Prostate gland (tissue), 2 donors: ENCODE results near the gene MED12L. TPM values are rescaled to one million over a fixed set of nuclear protein-coding genes. Genes with fewer than 3 reads are reported as not detected.
A peak's percentile ranks its signal among the peaks of the same experiment; 100 is the strongest.

Experiments used
- DNase-seq: peaks from one replicate; pipeline ENCODE4 v3.0.0-alpha.2; 2019; ENCODE audit warnings: low spot score
- H3K27ac ChIP-seq, 2 donors: fragments of 200-600 bp; sonication (generic); 2 replicates each; pipeline ENCODE4 v1.5.1; 2017 to 2019
- H3K27me3 ChIP-seq: fragments of 200-600 bp; sonication (generic); replicated peaks from 2 replicates; pipeline ENCODE4 v1.5.1; 2019; ENCODE audit not compliant: insufficient read depth
- H3K36me3 ChIP-seq, 2 donors: fragments of 200-600 bp; sonication (generic); 1 replicate in 1 of 2; 2 replicates in 1 of 2; pipeline versions ENCODE4 v1.5.1 to v1.8.1; 2017 to 2019
- H3K4me1 ChIP-seq: fragments of 200-600 bp; sonication (generic); replicated peaks from 2 replicates; pipeline ENCODE4 v1.5.1; 2019
- H3K4me3 ChIP-seq, 2 donors: fragments of 200-600 bp; sonication (generic); 2 replicates each; pipeline ENCODE4 v1.5.1; 2017 to 2019
- H3K9me3 ChIP-seq: fragments of 200-600 bp; sonication (generic); 2 replicates; pipeline ENCODE4 v1.5.1; 2017
- POLR2A ChIP-seq: fragments of 450-650 bp; IDR thresholded peaks from one replicate; pipeline ENCODE4 v1.6.1; 2016; ENCODE audit warnings: antibody characterized with exemption, mild to moderate bottlenecking
- POLR2AphosphoS5 ChIP-seq: sonication (generic); formaldehyde crosslinking; IDR thresholded peaks from one replicate; pipeline ENCODE4 v1.6.1; 2017; ENCODE audit warnings: antibody characterized with exemption
- WGBS: methylation state at CpG from one replicate; pipeline ENCODE4 v1.1.5; 2018; 5-methylcytosine and 5-hydroxymethylcytosine counted together
- intact Hi-C: fragments of 100-400 bp; cut with DNase I; formaldehyde crosslinking; loops from one replicate; pipeline ENCODE4 v1.14.2; 2022
- total RNA-seq, 2 donors: library from RNA; depleted of rRNA; stranded (reverse); fragments of >200 nt; gene quantifications; one replicate each; pipeline ENCODE4 v1.1.0, GENCODE V29; 2016
- TF ChIP-seq, protein P1 (sequence below), 4 experiments: fragments of 200-600 bp in 2 of 4; fragments of 450-650 bp in 2 of 4; sonication (generic) in 2 of 4; IDR thresholded peaks; 1 replicate in 3 of 4; 2 replicates in 1 of 4; pipeline ENCODE4 v1.5.1; 2016 to 2019; ENCODE audit warnings: antibody characterized with exemption in 4 of 4, mild to moderate bottlenecking in 2 of 4, moderate library complexity in 2 of 4

Gene MED12L
- total RNA-seq, 2 donors from 2014 or later: 3.6 to 4.3 TPM

DNA sequence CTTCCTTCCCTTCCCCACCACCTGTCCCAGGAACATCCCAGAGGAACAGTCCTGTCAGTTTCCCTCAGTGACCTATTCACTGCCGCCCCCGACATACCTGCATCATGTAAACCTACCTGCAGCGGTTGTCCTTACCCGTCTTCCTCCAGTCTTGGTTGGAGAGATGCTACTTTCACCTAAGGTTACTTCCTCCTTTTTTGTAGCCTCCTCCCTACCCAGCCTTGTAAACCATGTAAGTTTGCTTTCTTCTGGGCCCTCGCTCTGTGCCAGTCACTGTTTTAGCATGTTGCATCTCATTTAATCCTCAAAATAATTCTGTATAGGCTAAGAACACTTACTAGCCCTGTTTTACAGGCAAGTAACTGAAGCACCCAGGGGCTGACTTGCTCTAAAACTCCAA is 59.3 kb downstream of the MED12L start:
- TF ChIP-seq POLR2A: no peak
- TF ChIP-seq, protein P1, sequence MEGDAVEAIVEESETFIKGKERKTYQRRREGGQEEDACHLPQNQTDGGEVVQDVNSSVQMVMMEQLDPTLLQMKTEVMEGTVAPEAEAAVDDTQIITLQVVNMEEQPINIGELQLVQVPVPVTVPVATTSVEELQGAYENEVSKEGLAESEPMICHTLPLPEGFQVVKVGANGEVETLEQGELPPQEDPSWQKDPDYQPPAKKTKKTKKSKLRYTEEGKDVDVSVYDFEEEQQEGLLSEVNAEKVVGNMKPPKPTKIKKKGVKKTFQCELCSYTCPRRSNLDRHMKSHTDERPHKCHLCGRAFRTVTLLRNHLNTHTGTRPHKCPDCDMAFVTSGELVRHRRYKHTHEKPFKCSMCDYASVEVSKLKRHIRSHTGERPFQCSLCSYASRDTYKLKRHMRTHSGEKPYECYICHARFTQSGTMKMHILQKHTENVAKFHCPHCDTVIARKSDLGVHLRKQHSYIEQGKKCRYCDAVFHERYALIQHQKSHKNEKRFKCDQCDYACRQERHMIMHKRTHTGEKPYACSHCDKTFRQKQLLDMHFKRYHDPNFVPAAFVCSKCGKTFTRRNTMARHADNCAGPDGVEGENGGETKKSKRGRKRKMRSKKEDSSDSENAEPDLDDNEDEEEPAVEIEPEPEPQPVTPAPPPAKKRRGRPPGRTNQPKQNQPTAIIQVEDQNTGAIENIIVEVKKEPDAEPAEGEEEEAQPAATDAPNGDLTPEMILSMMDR (IDR thresholded peaks at IDR 0.05): no peak
- no peak for TF ChIP-seq POLR2AphosphoS5
- Histone ChIP-seq H3K27ac (peak overlapping the region in 1 of 2 donors; percentile 7), H3K36me3 (no peaks in the 10 kb centered on the region), H3K27me3 (no peaks in the 10 kb centered on the region), H3K9me3 (no peaks in the 10 kb centered on the region), H3K4me1 (peaks cover 9% of the 10 kb centered on the region), H3K4me3 (no peak overlapping the region)
- DNase-seq: no peak
- WGBS: 92% methylated on average over 5 of the region's 5 CpGs
- intact Hi-C loops: loop anchor here (5.0 to 10.0 kb wide), 3 partner anchors 357 to 620 kb away; no protein-coding TSS in a partner anchor

DNA sequence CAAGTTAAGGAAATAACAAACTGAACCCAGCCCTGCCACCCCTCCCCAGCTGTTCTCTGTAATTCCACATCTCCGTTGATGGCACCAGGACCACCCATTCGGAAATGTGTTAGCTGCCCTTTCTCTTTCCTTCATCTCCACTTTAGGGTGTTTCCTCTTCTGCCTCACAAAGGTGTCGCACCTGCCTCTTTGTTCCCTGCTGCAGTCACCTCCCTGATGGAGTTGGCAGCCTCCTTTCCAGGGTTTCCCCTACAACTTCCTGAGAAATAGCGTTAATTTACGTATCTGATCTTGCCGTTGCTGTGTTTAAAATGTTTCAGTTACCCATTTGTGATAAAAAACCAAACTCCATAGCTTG is 60.2 kb downstream of the MED12L start:
- no peaks in the 10 kb centered on the region for H3K27me3 ChIP-seq
- H3K4me3 ChIP-seq: no peak overlapping the region
- DNase-seq: no peak
- intact Hi-C loops: loop anchor here (5.0 to 10.0 kb wide), 3 partner anchors 358 to 621 kb away; no protein-coding TSS in a partner anchor
- 37% methylated on average over 6 of the region's 6 CpGs for WGBS
- TF ChIP-seq, protein P1 (IDR thresholded peaks at IDR 0.05): no peak
- no peak for TF ChIP-seq POLR2AphosphoS5
- no peak for TF ChIP-seq POLR2A
- H3K4me1 ChIP-seq: peaks cover 9% of the 10 kb centered on the region
- H3K27ac ChIP-seq: peak overlapping the region in 1 of 2 donors; percentile 65
- no peaks in the 10 kb centered on the region for H3K9me3 ChIP-seq
- no peaks in the 10 kb centered on the region for H3K36me3 ChIP-seq

DNA sequence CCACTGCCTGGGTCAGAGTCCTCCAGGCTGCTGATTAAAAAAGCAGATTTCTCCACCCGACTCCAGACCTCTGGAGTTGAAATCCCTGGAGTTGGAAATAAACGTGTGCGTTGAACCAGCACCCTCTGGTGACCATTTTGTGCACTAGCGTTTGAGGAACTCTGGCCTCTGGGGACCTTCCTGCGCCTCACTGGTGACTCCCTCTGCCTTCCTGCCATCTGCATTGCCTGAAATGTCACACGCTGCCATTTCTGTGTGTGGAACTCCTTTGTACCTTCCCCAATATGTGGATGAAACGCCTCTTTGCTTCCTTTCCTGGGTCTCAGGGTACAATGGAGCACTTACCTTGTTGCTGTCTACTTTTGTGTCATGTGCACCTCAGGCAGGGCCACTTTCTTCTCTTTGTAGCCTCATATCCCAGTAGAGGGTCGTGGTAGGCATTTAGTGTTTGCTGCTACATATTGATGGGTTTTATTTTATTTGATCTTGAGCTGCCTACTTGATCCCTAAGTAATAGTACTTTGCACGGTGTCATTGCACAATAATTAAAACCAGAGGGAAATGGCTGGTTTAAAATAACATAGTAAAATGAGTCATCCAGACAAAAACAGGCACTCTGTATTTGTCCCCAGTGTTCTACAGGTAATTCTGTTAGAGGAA is 60.7 kb downstream of the MED12L start:
- intact Hi-C loops: loop anchor here (5.0 to 10.0 kb wide), 3 partner anchors 359 to 621 kb away; no protein-coding TSS in a partner anchor
- Histone ChIP-seq H3K4me3 (no peak overlapping the region), H3K27ac (peak overlapping the region; percentile 60 to 65), H3K9me3 (no peaks in the 10 kb centered on the region), H3K4me1 (peaks cover 9% of the 10 kb centered on the region), H3K27me3 (no peaks in the 10 kb centered on the region), H3K36me3 (no peaks in the 10 kb centered on the region)
- DNase-seq: peak; percentile 67
- 4% methylated on average over 9 of the region's 9 CpGs for WGBS
- TF ChIP-seq POLR2AphosphoS5 (peak; percentile 42), POLR2A (no peak)
- TF ChIP-seq, protein P1 (IDR thresholded peaks at IDR 0.05): peak; percentile 60 to 88 (median 84)

DNA sequence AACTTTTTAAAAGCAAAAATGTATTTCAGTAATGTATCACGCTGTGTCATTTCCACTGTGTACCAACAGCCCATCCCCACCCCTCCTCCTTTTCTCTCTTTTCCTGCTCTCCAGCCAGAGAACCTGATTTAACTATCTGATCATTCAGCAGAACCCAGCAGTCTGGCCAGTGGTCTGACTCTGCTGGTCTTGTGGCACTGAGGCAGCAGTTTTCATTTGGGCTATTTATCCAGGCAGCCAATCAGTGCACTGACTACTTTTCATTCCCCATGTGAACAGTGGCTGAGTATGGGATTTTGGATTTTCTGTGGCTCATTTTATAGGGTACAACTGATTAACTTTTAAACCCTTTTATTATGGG is 61.2 kb downstream of the MED12L start:
- peak; percentile 67 for DNase-seq
- Histone ChIP-seq H3K4me1 (peaks cover 9% of the 10 kb centered on the region), H3K4me3 (no peak overlapping the region), H3K27ac (peak overlapping the region; percentile 60 to 65), H3K27me3 (no peaks in the 10 kb centered on the region), H3K9me3 (no peaks in the 10 kb centered on the region), H3K36me3 (no peaks in the 10 kb centered on the region)
- WGBS: 31% methylated on average over 1 of the region's 1 CpG
- intact Hi-C loops: loop anchor here (5.0 to 10.0 kb wide), 3 partner anchors 359 to 622 kb away; no protein-coding TSS in a partner anchor
- TF ChIP-seq POLR2AphosphoS5: peak; percentile 74
- TF ChIP-seq, protein P1 (IDR thresholded peaks at IDR 0.05): no peak
- no peak for TF ChIP-seq POLR2A

DNA sequence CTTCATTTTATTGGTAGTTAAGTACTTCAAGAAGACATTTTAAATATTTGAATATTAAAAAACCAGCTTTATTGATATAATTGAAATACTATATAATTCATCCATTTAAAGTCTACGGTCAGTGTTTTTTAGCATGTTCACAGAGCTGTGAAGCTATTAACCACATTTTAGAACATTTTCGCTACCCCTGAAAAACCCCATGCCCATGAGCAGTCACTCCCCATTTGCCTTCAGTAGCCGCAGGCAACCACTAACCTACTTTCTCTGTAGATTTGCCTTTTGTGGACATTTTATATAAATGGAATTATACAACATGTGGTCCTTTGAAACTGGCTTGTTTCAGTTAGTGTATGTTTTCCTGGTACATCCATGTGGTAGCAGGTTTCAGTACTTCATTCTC is 61.8 kb downstream of the MED12L start:
- DNase-seq: no peak

More for the DNA sequence above, 61.8 kb downstream of the MED12L start:
- TF ChIP-seq POLR2AphosphoS5: no peak
- TF ChIP-seq, protein P1 (IDR thresholded peaks at IDR 0.05): no peak
- TF ChIP-seq POLR2A: no peak
- Histone ChIP-seq H3K27me3 (no peaks in the 10 kb centered on the region), H3K4me1 (peaks cover 9% of the 10 kb centered on the region), H3K27ac (peak overlapping the region in 1 of 2 donors; percentile 65), H3K4me3 (no peak overlapping the region), H3K9me3 (no peaks in the 10 kb centered on the region), H3K36me3 (no peaks in the 10 kb centered on the region)
- WGBS: 84% methylated on average over 3 of the region's 3 CpGs
- intact Hi-C loops: loop anchor here (5.0 to 10.0 kb wide), 3 partner anchors 360 to 622 kb away; no protein-coding TSS in a partner anchor
